Heart right ventricle (tissue), 16 donors: ENCODE data around the gene NFAT5. TPM values are rescaled to one million over a fixed set of nuclear protein-coding genes. Genes with fewer than 3 reads are reported as not detected.

Experiments
- ATAC-seq, 8 donors: fragments of 200-7000 bp; cut with Tn5 transposase; one replicate each; pipeline ENCODE4 v1.9.1; 2020; ENCODE audit warnings: mild to moderate bottlenecking in 8 of 8, moderate library complexity in 8 of 8, moderate number of reproducible peaks in 1 of 8
- DNase-seq, 2 donors: peaks; one replicate each; pipeline ENCODE4 v3.0.0-alpha.2; 2020
- H3K27ac ChIP-seq, 10 donors: fragments of 200-600 bp; sonication (generic) in 2 of 10; one replicate each; pipeline versions ENCODE4 v1.5.0 to v1.8.0; 2020 to 2022; ENCODE audit warnings: mild to moderate bottlenecking in 3 of 10
- H3K27me3 ChIP-seq, 7 donors: fragments of 200-600 bp; one replicate each; pipeline ENCODE4 v1.8.0; 2021 to 2022; ENCODE audit warnings: mild to moderate bottlenecking in 2 of 7
- H3K36me3 ChIP-seq, 9 donors: fragments of 200-600 bp; sonication (generic) in 1 of 9; one replicate each; pipeline versions ENCODE4 v1.5.0 to v1.8.0; 2020 to 2022; ENCODE audit warnings: mild to moderate bottlenecking in 2 of 9
- H3K4me1 ChIP-seq, 9 donors: fragments of 200-600 bp; sonication (generic) in 1 of 9; one replicate each; pipeline versions ENCODE4 v1.5.0 to v1.8.0; 2020 to 2022; ENCODE audit warnings: mild to moderate bottlenecking in 4 of 9
- H3K4me3 ChIP-seq, 10 donors: fragments of 200-600 bp; sonication (generic) in 2 of 10; one replicate each; pipeline versions ENCODE4 v1.5.0 to v1.8.0; 2020 to 2022; ENCODE audit warnings: mild to moderate bottlenecking in 7 of 10, moderate library complexity in 2 of 10
- H3K9me3 ChIP-seq, 11 donors: fragments of 200-600 bp in 10 of 11; sonication (generic) in 2 of 11; one replicate each; pipeline versions ENCODE4 v1.5.0 to v1.8.0; 2013 to 2022; ENCODE audit warnings: mild to moderate bottlenecking in 2 of 11, control low read depth in 1 of 11, moderate library complexity in 1 of 11
- WGBS, 2 donors: extraction: QIAGEN DNeasy Blood & Tissue Kit; methylation state at CpG; one replicate each; pipeline ENCODE4 v1.1.7; 2013; ENCODE audit warnings: inconsistent platforms in 1 of 2; 5-methylcytosine and 5-hydroxymethylcytosine counted together
- intact Hi-C, 10 donors: fragments of 100-400 bp; cut with DNase I; formaldehyde crosslinking; loops; one replicate each; pipeline versions ENCODE4 v1.11.1 to v1.14.2; 2022
- polyA plus RNA-seq, 2 donors: library from polyadenylated mRNA; stranded (reverse); fragments of 200-250 nt; gene quantifications; one replicate each; pipeline ENCODE4 v1.2.3, GENCODE V29; 2013
- total RNA-seq, 10 donors: library from RNA; stranded (reverse); fragmentation: NEBNext Ultra II Directional in 3 of 10; extraction: Animal tissue kit (Norgen Biotek cat#: 25700) in 3 of 10; gene quantifications; one replicate each; pipeline versions ENCODE4 v1.2.1 to v1.2.4, GENCODE V29; 2021 to 2023
- TF ChIP-seq, protein P1 (sequence below), 9 donors: fragments of 200-600 bp; sonication (generic) in 2 of 9; IDR thresholded peaks; one replicate each; pipeline versions ENCODE4 v1.5.0 to v1.8.0; 2021 to 2022; ENCODE audit warnings: antibody characterized with exemption in 9 of 9, mild to moderate bottlenecking in 5 of 9, moderate library complexity in 1 of 9
- donor health status: Arrhythmogenic right ventricular cardiomyopathy.
- donor health status: ischemic (EF 13 %, LVEDD 7.1; RV severe dilation, severe dysfunction).
- donor health status: healthy with polysubstance abuse.
- donor health status: DM: no; HTN: yes; CAD: no.
- donor health status: DM: no; HTN: no; CAD: no.
- donor health status: ischemic (EF 25% LVEDD 6.9; RV normal size, moderate dysfunction).
- donor health status: ischemic (EF 25% LVEDD 5.7; RV mildly dilated, moderate dysfunction).
- donor health status: healthy.
- donor health status: DM: yes; HTN: yes; CAD: no.
- donor health status: Ischemic cardiomyopathy.
- donor health status: ischemic (EF 35%, LVEDD 5.7; RV mildly dilated, moderate dysfunction).
- donor health status: nonischemic (EF 11% LVEDD 7.7; RV severe dilation, severe dysfunction).
- donor health status: DM: yes; HTN: yes; CAD: no.
- donor health status: PGD.
- donor health status: ischemic (EF 29% LVEDD 5.4; RV normal size, mild dysfunction).
- donor health status: nonischemic (EF 23%, LVEDD 6.1; RV moderate dilation, normal function).

Gene NFAT5
- total and polyA plus RNA-seq, 12 donors, result 1.7 to 23.7 (median 20.8) TPM

DNA sequence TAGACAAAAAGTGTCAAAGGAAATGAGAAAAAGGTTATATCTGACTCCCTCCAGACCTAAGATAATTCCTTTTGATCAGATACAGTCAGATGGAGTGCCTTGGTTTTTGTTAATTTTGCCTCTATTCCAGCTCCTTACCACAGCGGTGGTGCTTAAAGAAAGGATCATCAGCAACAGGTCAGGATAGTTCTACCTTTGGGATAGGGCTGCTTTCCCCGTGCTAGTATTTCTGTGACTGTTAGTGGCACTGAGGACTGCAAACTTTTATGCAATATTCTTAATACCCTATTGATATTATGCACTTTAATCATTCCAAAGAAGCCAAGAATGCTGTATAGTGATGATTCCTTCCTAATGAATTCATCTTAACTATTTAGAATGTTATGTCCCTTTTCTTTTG lies 136.1 kb downstream of the NFAT5 start:
- no peak for ATAC-seq
- no peak for DNase-seq
- Histone ChIP-seq H3K27ac (no peak overlapping the region), H3K36me3 (peaks cover 0 to 90% (median 5%) of the 10 kb centered on the region in 9 donors), H3K9me3 (no peaks in the 10 kb centered on the region), H3K4me3 (no peak overlapping the region), H3K27me3 (no peaks in the 10 kb centered on the region), H3K4me1 (peaks cover 0 to 5% (median 0%) of the 10 kb centered on the region in 9 donors)
- WGBS, 2 donors, result 94 to 96% methylated on average over 2 of the region's 2 CpGs
- TF ChIP-seq, protein P1, sequence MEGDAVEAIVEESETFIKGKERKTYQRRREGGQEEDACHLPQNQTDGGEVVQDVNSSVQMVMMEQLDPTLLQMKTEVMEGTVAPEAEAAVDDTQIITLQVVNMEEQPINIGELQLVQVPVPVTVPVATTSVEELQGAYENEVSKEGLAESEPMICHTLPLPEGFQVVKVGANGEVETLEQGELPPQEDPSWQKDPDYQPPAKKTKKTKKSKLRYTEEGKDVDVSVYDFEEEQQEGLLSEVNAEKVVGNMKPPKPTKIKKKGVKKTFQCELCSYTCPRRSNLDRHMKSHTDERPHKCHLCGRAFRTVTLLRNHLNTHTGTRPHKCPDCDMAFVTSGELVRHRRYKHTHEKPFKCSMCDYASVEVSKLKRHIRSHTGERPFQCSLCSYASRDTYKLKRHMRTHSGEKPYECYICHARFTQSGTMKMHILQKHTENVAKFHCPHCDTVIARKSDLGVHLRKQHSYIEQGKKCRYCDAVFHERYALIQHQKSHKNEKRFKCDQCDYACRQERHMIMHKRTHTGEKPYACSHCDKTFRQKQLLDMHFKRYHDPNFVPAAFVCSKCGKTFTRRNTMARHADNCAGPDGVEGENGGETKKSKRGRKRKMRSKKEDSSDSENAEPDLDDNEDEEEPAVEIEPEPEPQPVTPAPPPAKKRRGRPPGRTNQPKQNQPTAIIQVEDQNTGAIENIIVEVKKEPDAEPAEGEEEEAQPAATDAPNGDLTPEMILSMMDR (IDR thresholded peaks at IDR 0.05), result no peak
- intact Hi-C loops, result loop anchor here in 1 of 10 donors (10.0 kb wide), 1 partner anchor 307 kb away; no protein-coding TSS in a partner anchor

DNA sequence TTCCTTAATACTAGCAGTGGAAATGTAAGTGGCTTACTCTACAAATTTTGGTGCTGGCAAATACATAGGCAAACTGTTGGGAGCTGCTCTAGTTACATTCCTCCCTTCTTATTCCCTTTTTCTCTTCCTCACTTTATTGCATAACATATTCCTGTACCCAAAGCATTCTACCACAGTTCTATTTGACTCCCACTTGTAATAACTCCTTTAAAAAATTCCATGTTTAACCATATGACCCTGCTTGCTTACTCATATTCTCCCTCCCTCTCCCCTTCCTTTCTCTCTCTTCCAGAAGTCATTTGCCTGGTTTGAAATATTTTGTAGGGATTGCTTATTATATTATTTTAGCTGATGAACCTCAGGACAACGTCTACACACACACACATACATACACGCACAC lies 137.9 kb downstream of the NFAT5 start:
- Histone ChIP-seq H3K4me3 (no peak overlapping the region), H3K4me1 (peaks cover 0 to 5% (median 0%) of the 10 kb centered on the region in 9 donors), H3K27ac (no peak overlapping the region), H3K27me3 (no peaks in the 10 kb centered on the region), H3K9me3 (no peaks in the 10 kb centered on the region), H3K36me3 (peaks cover 0 to 90% (median 0%) of the 10 kb centered on the region in 9 donors)
- ATAC-seq (no peak), DNase-seq (no peak)
- intact Hi-C loops, result loop anchor here in 1 of 10 donors (10.0 kb wide), 1 partner anchor 309 kb away; no protein-coding TSS in a partner anchor
- TF ChIP-seq, protein P1 (IDR thresholded peaks at IDR 0.05), result no peak
- 86% methylated on average over 2 of the region's 2 CpGs for WGBS, 2 donors

DNA sequence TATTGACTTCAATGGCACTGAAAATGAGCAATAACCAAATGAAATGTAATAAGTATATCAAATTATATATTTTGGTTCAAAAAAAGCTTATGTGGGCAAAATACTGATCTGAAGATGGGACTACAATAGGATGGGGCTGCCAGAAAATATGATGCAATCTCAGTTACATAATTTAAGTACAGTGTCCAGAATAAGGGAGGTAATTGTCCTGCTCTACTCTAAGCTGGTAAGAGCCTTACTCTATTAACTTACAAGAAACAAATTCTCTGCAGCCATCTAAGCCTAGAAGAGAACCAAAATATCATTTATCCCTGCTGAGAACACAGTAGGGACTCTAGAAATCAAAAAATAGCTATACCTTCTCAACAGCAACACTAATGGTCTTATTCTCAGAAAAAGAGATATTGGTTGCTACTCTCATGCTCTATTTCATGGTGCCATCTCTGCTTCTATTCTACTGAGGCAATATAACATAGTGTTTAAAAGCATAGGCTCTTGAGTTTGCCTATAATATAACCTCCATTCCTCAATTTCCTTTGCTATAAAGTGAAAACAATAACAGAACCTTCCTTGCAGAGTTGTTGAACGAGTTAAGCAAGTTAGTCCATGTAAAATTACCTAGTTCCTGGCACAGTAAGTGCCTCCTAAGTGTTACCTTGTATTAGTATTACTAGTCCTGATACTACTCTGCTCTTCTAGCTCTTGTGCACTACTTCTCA lies 140.6 kb downstream of the NFAT5 start:
- 89% methylated on average over 1 of the region's 1 CpG for WGBS, 2 donors
- Histone ChIP-seq H3K4me1 (peaks cover 0 to 10% (median 5%) of the 10 kb centered on the region in 9 donors), H3K9me3 (no peaks in the 10 kb centered on the region), H3K4me3 (no peak overlapping the region), H3K27me3 (no peaks in the 10 kb centered on the region), H3K36me3 (peaks cover 0 to 83% (median 0%) of the 10 kb centered on the region in 9 donors), H3K27ac (peak overlapping the region in 1 of 10 donors; percentile 28)
- intact Hi-C loops, result loop anchor here in 4 of 10 donors (5.0 to 10.0 kb wide), 2 partner anchors 309 to 312 kb away; no protein-coding TSS in a partner anchor
- ATAC-seq, result peak in 2 of 8 donors; percentile 37 to 66
- TF ChIP-seq, protein P1 (IDR thresholded peaks at IDR 0.05), result no peak
- no peak for DNase-seq

GRCh38 chr16:69706975-69707340 lies 141.2 kb downstream of the NFAT5 start:
- peaks cover 0 to 83% (median 2%) of the 10 kb centered on the region in 9 donors for H3K36me3 ChIP-seq
- TF ChIP-seq, protein P1 (IDR thresholded peaks at IDR 0.05), result no peak
- peaks cover 0 to 10% (median 5%) of the 10 kb centered on the region in 9 donors for H3K4me1 ChIP-seq
- 89 to 93% methylated on average over 2 of the region's 2 CpGs for WGBS, 2 donors
- H3K4me3 ChIP-seq, result no peak overlapping the region
- DNase-seq (no peak), ATAC-seq (no peak)
- H3K27me3 ChIP-seq, result no peaks in the 10 kb centered on the region
- intact Hi-C loops, result loop anchor here in 4 of 10 donors (5.0 to 10.0 kb wide), 2 partner anchors 310 to 312 kb away; no protein-coding TSS in a partner anchor
- H3K9me3 ChIP-seq, result no peaks in the 10 kb centered on the region
- H3K27ac ChIP-seq, result no peak overlapping the region
